ENCODE data around the gene SLC30A7.
"Not testable (repeated sequence)": the region's sequence is repeated elsewhere in the genome, so short reads cannot be mapped to it uniquely, and the experiment has no call there.

SLC30A7 gene

DNA sequence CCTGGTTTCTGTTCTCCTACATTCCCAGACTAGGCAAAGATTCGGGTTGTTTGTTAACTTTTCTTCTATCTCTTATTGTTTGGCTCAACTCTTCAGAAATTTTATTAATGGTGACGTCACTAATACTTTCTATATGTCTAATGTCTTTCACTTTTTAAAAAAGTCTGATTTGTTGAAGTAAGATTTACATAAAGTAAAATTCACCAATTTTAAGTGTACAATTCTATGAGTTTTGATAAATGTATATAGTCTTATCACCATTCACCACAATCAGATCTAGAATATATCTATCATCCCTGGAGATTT is 29.0 kb upstream of the SLC30A7 start:
- WGBS (ENCODE audit: insufficient coverage, insufficient read length) = no CpG with 5 or more reads among the region's 2 CpGs
- H3K4me3 ChIP-seq (ENCODE audit: low read length) = no peak overlapping the region
- H3K9me3 ChIP-seq (ENCODE audit: control insufficient read depth, insufficient read depth, low read length) = no peaks in the 10 kb centered on the region
- no peaks in the 10 kb centered on the region for H3K27me3 ChIP-seq (ENCODE audit: control insufficient read depth, insufficient read depth, low read length)
- H3K4me1 ChIP-seq (ENCODE audit: control insufficient read depth, insufficient read depth, low read length) = no peaks in the 10 kb centered on the region
- no peak overlapping the region for H3K27ac ChIP-seq (ENCODE audit: low read length)
- no peaks in the 10 kb centered on the region for H3K36me3 ChIP-seq (ENCODE audit: control insufficient read depth, insufficient read depth, low read length)
- DNase-seq (ENCODE audit: low read depth, low spot score) = no peak

DNA sequence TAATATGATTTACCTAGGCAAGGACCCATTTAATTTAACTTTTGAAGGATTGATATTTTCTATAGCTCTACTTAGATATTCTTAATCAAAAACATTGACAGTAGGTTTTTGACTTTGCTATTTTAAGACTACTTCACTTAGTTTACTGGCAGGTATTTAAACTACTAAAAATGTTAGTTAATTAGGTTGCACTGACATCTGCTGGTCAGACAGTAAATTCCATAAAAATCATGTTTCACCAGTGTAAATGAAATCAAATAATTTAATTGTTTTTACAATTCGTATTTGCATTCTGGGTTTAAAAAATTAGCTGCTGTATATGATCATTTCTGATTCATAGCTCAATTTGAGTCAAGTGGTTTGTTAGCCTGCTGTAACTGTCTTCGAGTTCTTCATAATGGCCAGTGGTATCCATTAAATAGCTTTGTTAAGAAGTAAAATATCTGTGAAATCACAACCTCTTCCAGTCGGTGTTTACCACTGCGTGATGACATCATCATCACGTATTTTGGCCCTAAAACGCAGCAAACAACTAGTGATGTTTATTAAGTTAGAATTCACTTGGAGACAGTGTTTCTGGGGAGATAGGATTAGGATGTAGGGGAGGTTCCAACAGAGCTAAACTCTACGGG is 27.4 kb upstream of the SLC30A7 start:
- no peak for DNase-seq (ENCODE audit: low read depth, low spot score)
- no peak overlapping the region for H3K27ac ChIP-seq (ENCODE audit: low read length)
- H3K27me3 ChIP-seq (ENCODE audit: control insufficient read depth, insufficient read depth, low read length) = no peaks in the 10 kb centered on the region
- no CpG with 5 or more reads among the region's 7 CpGs for WGBS (ENCODE audit: insufficient coverage, insufficient read length)
- no peak overlapping the region for H3K4me3 ChIP-seq (ENCODE audit: low read length)
- no peaks in the 10 kb centered on the region for H3K36me3 ChIP-seq (ENCODE audit: control insufficient read depth, insufficient read depth, low read length)
- no peaks in the 10 kb centered on the region for H3K4me1 ChIP-seq (ENCODE audit: control insufficient read depth, insufficient read depth, low read length)
- H3K9me3 ChIP-seq (ENCODE audit: control insufficient read depth, insufficient read depth, low read length) = no peaks in the 10 kb centered on the region

DNA sequence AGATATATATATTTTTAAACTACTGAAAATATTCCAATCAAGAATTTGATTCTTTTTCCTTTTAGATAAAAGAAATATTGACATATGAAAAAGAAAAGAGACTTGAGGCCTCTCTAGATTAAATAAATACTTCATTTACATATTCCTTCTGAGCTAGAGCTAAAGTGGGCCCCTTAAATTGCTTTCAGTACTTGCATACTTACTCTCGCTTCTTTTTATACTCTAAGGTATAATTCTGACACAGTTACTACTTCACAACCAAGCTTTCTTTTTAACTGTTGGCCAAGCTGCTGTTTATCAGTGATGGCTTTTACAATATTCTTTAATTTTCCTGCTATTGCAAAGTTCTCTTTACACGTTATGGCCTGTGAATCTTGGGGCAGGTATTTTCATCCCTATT is 25.9 kb upstream of the SLC30A7 start:
- no peak overlapping the region for H3K4me3 ChIP-seq (ENCODE audit: low read length)
- WGBS (ENCODE audit: insufficient coverage, insufficient read length) = no CpG with 5 or more reads among the region's 2 CpGs
- H3K9me3 ChIP-seq (ENCODE audit: control insufficient read depth, insufficient read depth, low read length) = no peaks in the 10 kb centered on the region
- H3K27ac ChIP-seq (ENCODE audit: low read length) = no peak overlapping the region
- no peaks in the 10 kb centered on the region for H3K27me3 ChIP-seq (ENCODE audit: control insufficient read depth, insufficient read depth, low read length)
- no peaks in the 10 kb centered on the region for H3K4me1 ChIP-seq (ENCODE audit: control insufficient read depth, insufficient read depth, low read length)
- DNase-seq (ENCODE audit: low read depth, low spot score) = no peak
- H3K36me3 ChIP-seq (ENCODE audit: control insufficient read depth, insufficient read depth, low read length) = no peaks in the 10 kb centered on the region

DNA sequence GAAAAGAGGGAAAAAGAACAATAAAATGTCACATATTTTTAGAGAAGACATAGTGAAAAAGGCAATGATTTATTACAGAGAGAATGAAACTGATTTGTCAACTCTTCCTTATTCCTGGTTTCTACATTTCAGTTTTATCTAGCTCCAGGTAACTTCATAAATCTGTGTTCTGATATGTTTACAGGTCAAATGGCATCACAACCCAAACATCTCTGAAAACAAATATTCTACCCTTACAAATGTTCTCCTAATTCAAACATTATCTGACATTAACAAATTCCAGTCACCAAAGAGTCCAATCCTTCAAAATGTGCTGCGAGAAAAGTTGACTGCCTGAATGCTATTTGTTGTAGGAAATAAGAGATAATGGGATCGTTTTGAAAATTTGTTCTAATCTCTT is 21.5 kb upstream of the SLC30A7 start:
- 100% methylated on average over 1 of the region's 2 CpGs for WGBS (ENCODE audit: insufficient coverage, insufficient read length)
- DNase-seq (ENCODE audit: low read depth, low spot score) = no peak
- Histone ChIP-seq H3K4me1 (ENCODE audit: control insufficient read depth, insufficient read depth, low read length) (no peaks in the 10 kb centered on the region), H3K27ac (ENCODE audit: low read length) (no peak overlapping the region), H3K27me3 (ENCODE audit: control insufficient read depth, insufficient read depth, low read length) (no peaks in the 10 kb centered on the region), H3K36me3 (ENCODE audit: control insufficient read depth, insufficient read depth, low read length) (peaks cover 2% of the 10 kb centered on the region; the same call in 1 of the 2 replicates), H3K9me3 (ENCODE audit: control insufficient read depth, insufficient read depth, low read length) (no peaks in the 10 kb centered on the region), H3K4me3 (ENCODE audit: low read length) (no peak overlapping the region)

DNA sequence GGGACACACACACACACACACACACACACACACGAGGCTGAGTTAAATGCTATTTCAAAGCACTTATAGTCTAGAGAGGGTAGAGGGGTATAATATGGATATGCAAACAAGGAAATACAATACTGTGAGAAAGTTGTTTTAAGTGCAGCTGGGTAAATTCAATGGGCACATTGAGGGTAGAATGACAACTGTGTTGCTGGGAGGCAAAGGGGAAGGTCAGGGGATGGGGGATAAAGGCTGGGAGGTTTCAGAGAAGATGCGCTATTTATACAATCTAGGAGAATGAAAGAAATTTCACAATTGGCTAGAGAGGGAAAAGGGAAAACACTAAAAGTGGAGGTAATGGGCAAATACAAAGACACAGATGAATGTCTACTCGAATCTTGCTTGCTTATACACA is 20.7 kb upstream of the SLC30A7 start:
- H3K9me3 ChIP-seq (ENCODE audit: control insufficient read depth, insufficient read depth, low read length) = no peaks in the 10 kb centered on the region
- peaks cover 2% of the 10 kb centered on the region; the same call in 1 of the 2 replicates for H3K36me3 ChIP-seq (ENCODE audit: control insufficient read depth, insufficient read depth, low read length)
- H3K4me1 ChIP-seq (ENCODE audit: control insufficient read depth, insufficient read depth, low read length) = no peaks in the 10 kb centered on the region
- DNase-seq (ENCODE audit: low read depth, low spot score) = no peak
- H3K4me3 ChIP-seq (ENCODE audit: low read length) = no peak overlapping the region
- no peak overlapping the region for H3K27ac ChIP-seq (ENCODE audit: low read length)
- WGBS (ENCODE audit: insufficient coverage, insufficient read length) = no CpG with 5 or more reads among the region's 3 CpGs
- no peaks in the 10 kb centered on the region for H3K27me3 ChIP-seq (ENCODE audit: control insufficient read depth, insufficient read depth, low read length)

DNA sequence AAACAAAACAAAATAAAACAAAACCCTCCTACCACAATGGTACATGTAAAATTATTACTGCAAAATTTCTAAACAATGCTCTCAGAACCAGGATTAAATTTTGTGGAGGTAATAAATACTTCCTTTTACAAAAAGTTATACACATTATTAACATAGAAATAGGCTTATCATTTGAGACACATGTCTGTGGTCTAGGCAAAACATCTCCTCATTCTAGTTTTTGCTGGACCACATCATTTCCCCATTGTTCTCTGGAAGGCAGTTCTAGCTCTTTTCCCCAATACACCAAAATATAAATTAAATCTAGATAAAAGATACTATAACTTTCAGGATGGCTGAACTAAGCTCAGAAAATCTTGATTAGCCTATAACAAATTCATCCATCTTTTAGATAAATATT is 19.6 kb upstream of the SLC30A7 start:
- no peak overlapping the region for H3K4me3 ChIP-seq (ENCODE audit: low read length)
- no peaks in the 10 kb centered on the region for H3K9me3 ChIP-seq (ENCODE audit: control insufficient read depth, insufficient read depth, low read length)
- H3K36me3 ChIP-seq (ENCODE audit: control insufficient read depth, insufficient read depth, low read length) = peaks cover 2% of the 10 kb centered on the region; the same call in 1 of the 2 replicates
- H3K27ac ChIP-seq (ENCODE audit: low read length) = no peak overlapping the region
- H3K27me3 ChIP-seq (ENCODE audit: control insufficient read depth, insufficient read depth, low read length) = no peaks in the 10 kb centered on the region
- H3K4me1 ChIP-seq (ENCODE audit: control insufficient read depth, insufficient read depth, low read length) = no peaks in the 10 kb centered on the region
- DNase-seq (ENCODE audit: low read depth, low spot score) = no peak

DNA sequence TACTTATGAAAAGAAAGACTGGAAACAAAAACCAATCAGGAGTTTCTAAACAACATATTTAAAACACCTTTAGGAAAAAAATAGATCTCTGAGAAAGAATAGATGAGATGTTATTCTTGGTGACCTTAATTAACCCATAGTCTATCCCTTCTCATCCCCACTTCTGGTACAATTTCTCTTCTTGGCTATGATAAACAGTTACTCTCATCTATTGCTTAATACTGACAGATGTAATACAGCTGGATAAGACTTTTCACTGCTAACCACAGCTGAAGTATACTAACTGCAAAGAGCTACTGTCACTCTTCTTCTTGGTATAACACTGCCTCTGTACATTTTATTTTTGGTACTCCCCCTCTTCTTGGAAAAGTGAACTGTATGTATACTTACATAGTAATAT is 16.5 kb upstream of the SLC30A7 start:
- DNase-seq (ENCODE audit: low read depth, low spot score) = no peak
- H3K4me1 ChIP-seq (ENCODE audit: control insufficient read depth, insufficient read depth, low read length) = no peaks in the 10 kb centered on the region
- H3K27ac ChIP-seq (ENCODE audit: low read length) = no peak overlapping the region
- H3K36me3 ChIP-seq (ENCODE audit: control insufficient read depth, insufficient read depth, low read length) = peaks cover 2% of the 10 kb centered on the region; the same call in 1 of the 2 replicates
- H3K4me3 ChIP-seq (ENCODE audit: low read length) = no peak overlapping the region
- no peaks in the 10 kb centered on the region for H3K27me3 ChIP-seq (ENCODE audit: control insufficient read depth, insufficient read depth, low read length)
- no peaks in the 10 kb centered on the region for H3K9me3 ChIP-seq (ENCODE audit: control insufficient read depth, insufficient read depth, low read length)

DNA sequence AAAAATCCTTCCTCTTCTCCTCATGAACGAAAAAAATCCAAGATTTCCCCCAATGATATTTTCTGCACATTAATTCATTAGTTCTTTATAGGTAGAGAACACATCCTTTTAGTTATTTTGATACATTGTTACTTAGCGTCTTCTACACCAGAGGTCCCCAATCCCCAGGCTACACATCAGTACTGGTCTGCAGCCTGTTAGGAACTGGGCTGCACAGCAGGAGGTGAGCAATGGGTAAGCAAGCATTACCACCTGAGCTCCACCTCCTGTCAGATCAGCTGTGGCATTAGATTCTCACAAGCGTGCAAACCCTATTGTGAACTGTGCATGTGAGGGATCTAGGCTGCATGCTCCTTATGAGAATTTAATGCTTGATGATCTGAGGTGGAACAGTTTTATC is 14.2 kb upstream of the SLC30A7 start:
- H3K4me1 ChIP-seq (ENCODE audit: control insufficient read depth, insufficient read depth, low read length) = no peaks in the 10 kb centered on the region
- no peak for DNase-seq (ENCODE audit: low read depth, low spot score)
- no peaks in the 10 kb centered on the region for H3K9me3 ChIP-seq (ENCODE audit: control insufficient read depth, insufficient read depth, low read length)
- H3K27me3 ChIP-seq (ENCODE audit: control insufficient read depth, insufficient read depth, low read length) = no peaks in the 10 kb centered on the region
- no peak overlapping the region for H3K27ac ChIP-seq (ENCODE audit: low read length)
- H3K4me3 ChIP-seq (ENCODE audit: low read length) = no peak overlapping the region
- no CpG with 5 or more reads among the region's 3 CpGs for WGBS (ENCODE audit: insufficient coverage, insufficient read length)
- H3K36me3 ChIP-seq (ENCODE audit: control insufficient read depth, insufficient read depth, low read length) = peaks cover 2% of the 10 kb centered on the region; the same call in 1 of the 2 replicates

DNA sequence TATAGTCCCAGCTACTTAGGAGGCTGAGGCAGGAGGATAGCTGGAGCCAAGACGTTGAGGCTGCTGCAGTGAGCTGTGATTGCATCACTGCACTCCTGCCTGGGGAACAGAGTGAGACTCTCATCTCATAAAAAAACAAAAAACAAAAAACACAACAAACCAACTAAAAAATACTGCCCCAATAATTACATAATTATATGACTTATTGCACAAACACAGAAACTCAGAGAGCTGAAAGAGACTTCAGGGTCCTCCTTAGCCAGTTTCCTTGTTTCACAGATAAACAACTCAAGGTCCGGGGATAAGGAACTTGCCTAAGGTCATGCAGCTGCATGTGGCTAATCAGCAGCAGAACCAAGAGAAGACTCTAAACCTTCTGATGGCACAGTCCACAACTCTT is 13.2 kb upstream of the SLC30A7 start:
- H3K27ac ChIP-seq (ENCODE audit: low read length) = no peak overlapping the region
- no CpG with 5 or more reads among the region's 2 CpGs for WGBS (ENCODE audit: insufficient coverage, insufficient read length)
- no peaks in the 10 kb centered on the region for H3K9me3 ChIP-seq (ENCODE audit: control insufficient read depth, insufficient read depth, low read length)
- DNase-seq (ENCODE audit: low read depth, low spot score) = no peak
- no peaks in the 10 kb centered on the region for H3K4me1 ChIP-seq (ENCODE audit: control insufficient read depth, insufficient read depth, low read length)
- no peaks in the 10 kb centered on the region for H3K36me3 ChIP-seq (ENCODE audit: control insufficient read depth, insufficient read depth, low read length)
- no peaks in the 10 kb centered on the region for H3K27me3 ChIP-seq (ENCODE audit: control insufficient read depth, insufficient read depth, low read length)
- H3K4me3 ChIP-seq (ENCODE audit: low read length) = no peak overlapping the region

DNA sequence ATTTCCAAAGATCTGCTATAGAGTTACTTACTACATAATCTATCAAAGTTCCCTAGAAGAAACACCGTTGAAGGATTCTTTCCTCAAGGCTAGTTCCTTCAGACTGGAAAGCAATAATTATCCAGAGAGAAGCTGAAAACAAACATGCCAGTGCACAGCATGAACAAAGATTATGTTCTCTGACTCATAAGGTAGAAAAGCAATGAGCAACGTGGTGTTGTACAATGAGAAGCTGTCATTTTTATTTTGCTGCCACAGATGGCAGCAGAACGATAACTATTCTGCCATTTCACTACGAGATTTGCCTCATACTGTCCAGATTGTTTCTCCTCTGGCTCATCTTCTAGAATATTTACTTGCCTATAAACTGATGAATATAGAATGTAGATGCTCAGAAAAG is 11.9 kb upstream of the SLC30A7 start:
- H3K27ac ChIP-seq (ENCODE audit: low read length) = no peak overlapping the region
- no peak overlapping the region for H3K4me3 ChIP-seq (ENCODE audit: low read length)
- H3K27me3 ChIP-seq (ENCODE audit: control insufficient read depth, insufficient read depth, low read length) = no peaks in the 10 kb centered on the region
- H3K9me3 ChIP-seq (ENCODE audit: control insufficient read depth, insufficient read depth, low read length) = no peaks in the 10 kb centered on the region
- H3K4me1 ChIP-seq (ENCODE audit: control insufficient read depth, insufficient read depth, low read length) = no peaks in the 10 kb centered on the region
- WGBS (ENCODE audit: insufficient coverage, insufficient read length) = no CpG with 5 or more reads among the region's 4 CpGs
- H3K36me3 ChIP-seq (ENCODE audit: control insufficient read depth, insufficient read depth, low read length) = no peaks in the 10 kb centered on the region
- DNase-seq (ENCODE audit: low read depth, low spot score) = no peak

DNA sequence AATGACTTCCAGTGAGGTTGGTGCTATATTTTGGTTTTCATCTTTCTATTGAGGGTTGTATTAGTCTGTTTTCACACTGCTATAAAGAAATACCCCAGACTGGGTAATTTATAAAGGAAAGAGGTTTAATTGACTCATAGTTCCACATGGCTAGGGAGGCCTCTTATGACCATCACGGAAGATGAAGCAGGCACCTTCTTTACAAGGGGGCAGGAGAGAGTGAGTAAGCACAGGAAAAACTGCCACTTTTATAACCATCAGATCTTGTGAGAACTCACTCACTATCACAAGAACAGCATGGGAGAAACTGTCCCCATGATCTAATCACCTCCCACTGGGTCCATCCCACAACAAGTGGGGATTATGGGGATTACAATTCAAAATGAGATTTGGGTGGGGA is 6.9 kb upstream of the SLC30A7 start:
- H3K4me1 ChIP-seq (ENCODE audit: control insufficient read depth, insufficient read depth, low read length); H3K4me3 ChIP-seq (ENCODE audit: low read length); DNase-seq (ENCODE audit: low read depth, low spot score); H3K27ac ChIP-seq (ENCODE audit: low read length); H3K9me3 ChIP-seq (ENCODE audit: control insufficient read depth, insufficient read depth, low read length); H3K36me3 ChIP-seq (ENCODE audit: control insufficient read depth, insufficient read depth, low read length); H3K27me3 ChIP-seq (ENCODE audit: control insufficient read depth, insufficient read depth, low read length): not testable (repeated sequence)
- WGBS (ENCODE audit: insufficient coverage, insufficient read length) = no CpG with 5 or more reads among the region's 1 CpG

Data from iPS DF 6.9 (cell line).